Measurements from ENCODE around the gene STIMATE. TPM values are rescaled to one million over a fixed set of nuclear protein-coding genes. Genes with fewer than 3 reads are reported as not detected.

Gene STIMATE
- total RNA-seq, 1 donor, result 18.5 TPM

DNA sequence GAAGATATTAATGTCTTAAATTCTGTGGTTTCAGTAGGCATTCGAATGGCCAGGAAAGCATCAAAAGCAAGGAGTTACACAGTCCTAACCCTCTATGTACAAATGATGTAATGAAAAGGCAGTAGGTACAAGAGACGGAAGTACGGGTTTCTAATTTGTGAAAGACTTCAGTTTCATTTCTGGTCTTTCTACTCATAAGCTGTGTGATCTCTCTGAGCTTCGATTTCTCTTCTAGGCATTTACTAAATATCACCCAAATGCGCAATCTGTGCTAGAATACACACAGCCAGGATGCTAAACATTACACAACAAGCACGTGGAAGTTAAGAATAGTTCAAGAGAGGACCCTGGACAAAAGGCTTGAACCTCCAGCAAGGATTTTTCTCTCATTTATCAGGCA lies 17.9 kb upstream of the STIMATE start:
- TF ChIP-seq, protein P1, sequence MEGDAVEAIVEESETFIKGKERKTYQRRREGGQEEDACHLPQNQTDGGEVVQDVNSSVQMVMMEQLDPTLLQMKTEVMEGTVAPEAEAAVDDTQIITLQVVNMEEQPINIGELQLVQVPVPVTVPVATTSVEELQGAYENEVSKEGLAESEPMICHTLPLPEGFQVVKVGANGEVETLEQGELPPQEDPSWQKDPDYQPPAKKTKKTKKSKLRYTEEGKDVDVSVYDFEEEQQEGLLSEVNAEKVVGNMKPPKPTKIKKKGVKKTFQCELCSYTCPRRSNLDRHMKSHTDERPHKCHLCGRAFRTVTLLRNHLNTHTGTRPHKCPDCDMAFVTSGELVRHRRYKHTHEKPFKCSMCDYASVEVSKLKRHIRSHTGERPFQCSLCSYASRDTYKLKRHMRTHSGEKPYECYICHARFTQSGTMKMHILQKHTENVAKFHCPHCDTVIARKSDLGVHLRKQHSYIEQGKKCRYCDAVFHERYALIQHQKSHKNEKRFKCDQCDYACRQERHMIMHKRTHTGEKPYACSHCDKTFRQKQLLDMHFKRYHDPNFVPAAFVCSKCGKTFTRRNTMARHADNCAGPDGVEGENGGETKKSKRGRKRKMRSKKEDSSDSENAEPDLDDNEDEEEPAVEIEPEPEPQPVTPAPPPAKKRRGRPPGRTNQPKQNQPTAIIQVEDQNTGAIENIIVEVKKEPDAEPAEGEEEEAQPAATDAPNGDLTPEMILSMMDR (IDR thresholded peaks at IDR 0.05; ENCODE audit: extremely low read depth, low read depth, low read length), result no peak
- Histone ChIP-seq H3K79me2 (ENCODE audit: insufficient read depth, low read length) (no peaks in the 10 kb centered on the region), H3K4me2 (ENCODE audit: insufficient read depth, low read length) (no peak overlapping the region), H3K9me3 (ENCODE audit: low read depth, low read length) (no peaks in the 10 kb centered on the region), H3K27ac (ENCODE audit: low read depth, low read length) (no peak overlapping the region), H3K36me3 (ENCODE audit: insufficient read depth, low read length) (no peaks in the 10 kb centered on the region), H3K4me1 (ENCODE audit: insufficient read depth, low read length) (no peaks in the 10 kb centered on the region), H3K27me3 (ENCODE audit: insufficient read depth, low read length) (no peaks in the 10 kb centered on the region), H4K20me1 (ENCODE audit: insufficient read depth, low read length) (no peaks in the 10 kb centered on the region), H3K4me3 (ENCODE audit: insufficient read depth, low read length) (no peak overlapping the region), H2AFZ (ENCODE audit: low read length) (no peak overlapping the region)
- no peak for DNase-seq (ENCODE audit: insufficient read length, low spot score, missing footprints)

DNA sequence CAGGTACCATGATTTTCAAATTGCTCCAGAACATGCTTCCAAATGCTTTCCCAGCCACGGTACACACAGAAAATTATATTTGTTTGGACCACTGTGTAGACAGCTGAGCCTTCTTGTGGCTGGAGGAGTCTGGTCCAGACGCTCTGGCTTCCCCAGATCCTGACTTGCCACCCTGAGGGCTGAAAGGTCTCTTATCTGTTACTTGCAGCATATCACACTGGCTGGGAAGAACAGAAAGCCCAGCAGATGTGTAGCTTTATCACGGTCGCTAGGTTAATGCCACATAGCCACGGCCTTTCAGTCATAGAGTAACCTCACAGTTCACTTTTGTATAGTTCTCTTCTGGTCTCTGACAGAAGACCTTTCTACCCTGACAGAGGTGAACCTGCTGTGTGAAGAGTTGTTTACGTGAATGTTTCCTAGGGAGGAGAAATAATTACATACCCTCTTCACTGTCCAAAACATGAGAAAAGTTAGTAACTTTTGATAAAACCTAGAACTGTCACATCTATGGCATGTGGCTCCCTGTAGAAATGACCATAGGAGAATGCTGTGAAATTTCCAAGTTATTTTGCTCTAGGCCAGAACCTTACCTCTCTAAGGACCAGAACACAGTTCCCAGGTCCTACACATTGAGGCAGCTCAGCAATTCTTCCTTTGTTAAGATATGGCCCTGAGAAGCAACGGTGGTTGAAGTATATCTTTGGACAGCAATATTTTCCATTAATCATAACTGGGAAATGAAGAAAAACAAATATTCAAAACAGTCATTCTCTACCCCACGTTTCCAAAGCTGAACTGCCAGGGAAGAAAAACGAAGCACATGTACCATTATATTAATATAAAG lies 15.8 kb upstream of the STIMATE start:
- no peaks in the 10 kb centered on the region for H3K4me1 ChIP-seq (ENCODE audit: insufficient read depth, low read length)

DNA sequence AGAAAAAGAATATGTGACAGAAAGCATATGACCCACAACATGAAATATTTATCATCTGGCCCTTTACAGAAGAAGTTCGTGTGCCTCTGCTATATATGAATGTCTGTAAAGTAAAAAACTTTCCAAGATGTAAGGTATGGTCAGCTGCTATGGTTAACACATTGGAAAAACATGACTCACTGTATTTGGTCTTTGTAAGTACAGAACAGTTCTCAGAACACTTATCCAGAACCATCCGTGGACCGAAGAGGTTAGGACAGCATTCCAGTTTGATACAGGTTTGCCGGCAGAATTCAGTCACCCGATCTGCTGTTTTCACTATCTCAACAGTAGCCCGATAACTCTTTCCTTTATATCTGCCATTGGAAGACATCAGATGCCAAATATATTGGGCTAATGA lies 13.5 kb upstream of the STIMATE start:
- H2AFZ ChIP-seq (ENCODE audit: low read length), result no peak overlapping the region
- no peaks in the 10 kb centered on the region for H3K36me3 ChIP-seq (ENCODE audit: insufficient read depth, low read length)
- H3K4me2 ChIP-seq (ENCODE audit: insufficient read depth, low read length), result no peak overlapping the region
- no peaks in the 10 kb centered on the region for H3K79me2 ChIP-seq (ENCODE audit: insufficient read depth, low read length)
- H3K4me1 ChIP-seq (ENCODE audit: insufficient read depth, low read length), result no peaks in the 10 kb centered on the region
- no peak overlapping the region for H3K27ac ChIP-seq (ENCODE audit: low read depth, low read length)
- no peaks in the 10 kb centered on the region for H4K20me1 ChIP-seq (ENCODE audit: insufficient read depth, low read length)
- H3K9me3 ChIP-seq (ENCODE audit: low read depth, low read length), result no peaks in the 10 kb centered on the region
- DNase-seq (ENCODE audit: insufficient read length, low spot score, missing footprints), result no peak
- H3K4me3 ChIP-seq (ENCODE audit: insufficient read depth, low read length), result no peak overlapping the region
- TF ChIP-seq, protein P1 (IDR thresholded peaks at IDR 0.05; ENCODE audit: extremely low read depth, low read depth, low read length), result no peak
- H3K27me3 ChIP-seq (ENCODE audit: insufficient read depth, low read length), result no peaks in the 10 kb centered on the region

More for the DNA sequence above, 15.8 kb upstream of the STIMATE start:
- no peak overlapping the region for H2AFZ ChIP-seq (ENCODE audit: low read length)
- no peaks in the 10 kb centered on the region for H4K20me1 ChIP-seq (ENCODE audit: insufficient read depth, low read length)
- H3K4me3 ChIP-seq (ENCODE audit: insufficient read depth, low read length), result no peak overlapping the region
- no peak for DNase-seq (ENCODE audit: insufficient read length, low spot score, missing footprints)
- no peak overlapping the region for H3K27ac ChIP-seq (ENCODE audit: low read depth, low read length)
- H3K4me2 ChIP-seq (ENCODE audit: insufficient read depth, low read length), result no peak overlapping the region
- H3K9me3 ChIP-seq (ENCODE audit: low read depth, low read length), result no peaks in the 10 kb centered on the region
- TF ChIP-seq, protein P1 (IDR thresholded peaks at IDR 0.05; ENCODE audit: extremely low read depth, low read depth, low read length), result no peak
- no peaks in the 10 kb centered on the region for H3K27me3 ChIP-seq (ENCODE audit: insufficient read depth, low read length)
- no peaks in the 10 kb centered on the region for H3K79me2 ChIP-seq (ENCODE audit: insufficient read depth, low read length)
- H3K36me3 ChIP-seq (ENCODE audit: insufficient read depth, low read length), result no peaks in the 10 kb centered on the region

DNA sequence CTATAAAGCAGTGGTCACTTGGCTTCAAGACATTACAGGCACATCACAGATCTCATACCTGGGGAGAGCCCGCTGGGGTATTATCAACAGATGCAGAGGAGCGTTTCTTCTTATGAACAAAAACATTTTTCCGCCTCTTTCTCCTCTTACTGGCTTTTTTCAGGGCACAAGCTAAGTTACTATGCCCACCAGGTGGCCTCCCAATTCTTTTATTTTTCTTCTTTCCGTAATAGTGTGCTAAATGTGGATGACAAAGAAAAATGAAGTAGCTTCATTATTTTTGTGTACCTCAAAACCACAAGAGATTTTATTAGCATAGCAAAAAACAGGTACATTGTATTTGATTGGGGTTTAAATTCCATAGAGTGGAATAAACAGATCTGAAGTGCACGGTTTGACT lies 10.1 kb upstream of the STIMATE start:
- Histone ChIP-seq H3K9me3 (ENCODE audit: low read depth, low read length) (no peaks in the 10 kb centered on the region), H3K4me2 (ENCODE audit: insufficient read depth, low read length) (no peak overlapping the region), H2AFZ (ENCODE audit: low read length) (no peak overlapping the region), H3K27me3 (ENCODE audit: insufficient read depth, low read length) (no peaks in the 10 kb centered on the region), H3K4me1 (ENCODE audit: insufficient read depth, low read length) (no peaks in the 10 kb centered on the region), H3K79me2 (ENCODE audit: insufficient read depth, low read length) (no peaks in the 10 kb centered on the region), H3K27ac (ENCODE audit: low read depth, low read length) (no peak overlapping the region), H4K20me1 (ENCODE audit: insufficient read depth, low read length) (no peaks in the 10 kb centered on the region), H3K4me3 (ENCODE audit: insufficient read depth, low read length) (no peak overlapping the region), H3K36me3 (ENCODE audit: insufficient read depth, low read length) (no peaks in the 10 kb centered on the region)
- no peak for DNase-seq (ENCODE audit: insufficient read length, low spot score, missing footprints)
- TF ChIP-seq, protein P1 (IDR thresholded peaks at IDR 0.05; ENCODE audit: extremely low read depth, low read depth, low read length), result no peak
